NCI-H748 treated with DMSO at 0.1 percent for 48 hours (cell line): Measurements from ENCODE around the gene TRAPPC12.
"Not testable (repeated sequence)": the region's sequence is repeated elsewhere in the genome, so short reads cannot be mapped to it uniquely, and the experiment has no call there.

ENCODE experiments used
- DNase-seq: peaks from one replicate; lab custom pipeline; 2025; lab: John Stamatoyannopoulos, UW

Gene TRAPPC12

DNA sequence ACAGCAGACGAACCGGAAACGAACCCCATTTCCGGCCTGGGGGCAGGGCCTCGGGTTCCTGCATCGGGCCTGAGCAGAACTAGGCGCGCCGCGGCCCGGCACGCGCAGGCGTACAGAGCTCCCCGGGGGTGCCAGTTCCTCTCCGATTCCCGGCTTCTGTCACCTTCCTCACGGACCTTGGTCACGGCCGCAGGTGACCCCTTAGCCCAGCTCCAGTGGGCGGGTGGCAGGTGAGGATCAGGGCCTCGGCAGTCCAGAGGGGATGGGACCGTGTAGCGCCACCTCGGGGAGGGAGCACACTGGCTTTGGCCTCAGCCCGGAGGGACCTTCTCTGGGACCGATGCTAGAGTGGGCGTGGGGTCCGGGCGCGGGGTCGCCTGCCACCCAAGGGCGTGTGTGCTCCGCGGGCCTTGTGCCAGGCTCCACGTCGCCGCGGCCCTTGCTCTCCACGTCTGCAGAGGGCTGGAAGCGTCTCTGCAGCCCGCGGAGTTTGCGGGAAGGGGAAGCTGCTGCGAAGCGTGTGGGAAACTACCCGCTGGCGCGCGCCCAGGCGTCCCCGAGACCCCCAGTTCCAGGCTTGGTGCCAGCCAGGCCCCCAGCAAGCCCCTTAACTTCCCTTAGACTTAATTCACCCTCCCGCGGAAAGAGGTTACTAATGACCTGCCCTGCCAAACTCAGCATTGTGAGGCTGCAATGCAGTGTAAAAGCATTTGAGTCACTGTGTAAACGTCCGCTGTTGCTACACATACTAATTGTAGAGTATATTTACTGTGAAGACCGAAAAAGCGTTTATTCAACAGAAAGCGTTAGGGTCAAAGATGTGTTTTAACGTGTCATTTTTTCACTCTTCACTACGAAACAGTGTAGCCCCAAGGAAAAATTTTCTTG, at the start of gene TRAPPC12:
TSS of gene TRAPPC12 (plus strand) at position 48 of the 888 bp plus-strand sequence. CDS start 7,930 bp downstream, outside the sequence.
- peak; percentile 82 for DNase-seq

GRCh38 chr2:3332133-3332532, 47.4 kb upstream of the TRAPPC12 start:
- DNase-seq: no peak

DNA sequence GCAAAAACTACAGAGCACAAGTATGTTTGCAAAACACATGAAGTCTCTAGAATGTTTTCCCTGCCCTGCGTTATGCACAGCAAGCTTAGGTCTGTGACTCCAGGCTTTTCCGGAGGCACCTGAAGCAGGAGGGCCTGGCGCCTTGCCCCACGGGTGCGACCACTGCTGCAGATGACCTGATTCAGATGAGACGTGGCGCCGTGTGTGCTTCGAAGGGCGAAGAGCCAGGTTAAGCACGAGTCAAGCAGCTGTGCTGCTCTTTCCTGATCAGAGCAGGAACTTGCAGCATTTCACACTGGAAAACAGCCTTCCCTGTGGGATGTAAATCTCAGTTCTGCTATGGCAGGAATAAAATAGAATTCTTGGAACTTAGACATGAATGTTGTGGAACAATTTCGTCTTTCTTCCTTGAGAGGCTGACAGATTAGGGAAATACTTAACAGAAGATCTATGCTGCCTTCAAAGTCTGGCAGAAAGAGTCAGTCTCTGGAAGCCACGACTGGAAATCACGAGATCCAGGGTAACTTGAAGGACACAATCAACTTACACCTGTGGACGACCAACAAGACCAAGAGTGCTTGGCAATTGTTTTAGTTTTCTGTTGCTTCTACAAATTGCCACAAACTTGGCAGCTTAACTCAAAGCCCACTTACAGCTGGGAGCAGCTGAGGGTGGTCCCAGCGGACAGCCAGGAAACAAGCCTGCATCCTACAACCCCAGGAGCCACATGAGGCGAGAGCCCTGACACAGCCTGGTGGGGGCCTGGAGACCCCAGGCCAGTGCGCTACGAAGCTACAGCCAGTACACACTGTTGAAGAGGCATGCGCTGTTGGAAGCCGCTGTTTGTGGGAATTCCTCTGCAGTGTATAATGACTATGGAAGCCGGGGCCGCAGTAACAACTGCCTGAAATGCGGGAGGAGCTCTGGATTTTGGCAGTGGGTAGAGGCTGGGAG, 44.8 kb upstream of the TRAPPC12 start:
- DNase-seq: no peak

- no peak for DNase-seq
These were observed 42.6 kb upstream of the TRAPPC12 start for GRCh38 chr2:3336844-3337243.

- DNase-seq: no peak
These were observed 41.2 kb upstream of the TRAPPC12 start for GRCh38 chr2:3338340-3338739.

GRCh38 chr2:3340144-3340543, 39.4 kb upstream of the TRAPPC12 start:
- DNase-seq: no peak

- no peak for DNase-seq
These were observed 38.2 kb upstream of the TRAPPC12 start for GRCh38 chr2:3341336-3341735.

DNA sequence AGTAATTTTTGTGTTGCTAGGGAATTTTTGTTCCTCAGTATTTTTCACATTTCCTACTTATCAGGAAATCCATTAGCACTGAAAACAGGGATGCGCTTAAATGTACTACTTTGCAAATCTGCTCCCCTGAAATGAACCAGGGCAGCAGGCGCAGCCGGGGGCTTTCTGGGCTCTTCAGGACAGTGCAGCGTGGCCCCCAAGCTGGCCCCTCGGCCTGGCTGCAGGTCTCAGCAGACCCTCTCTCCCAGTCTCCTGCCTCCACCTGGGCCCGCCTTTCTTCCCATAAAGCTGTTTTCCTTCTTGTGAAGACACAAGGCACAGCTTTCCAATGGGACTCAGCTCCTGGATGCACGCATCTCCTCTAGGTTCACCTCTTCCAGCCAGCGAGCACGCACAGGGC, 37.2 kb upstream of the TRAPPC12 start:
- no peak for DNase-seq

- no peak for DNase-seq
These were observed 36.5 kb upstream of the TRAPPC12 start for GRCh38 chr2:3343012-3343411.

DNA sequence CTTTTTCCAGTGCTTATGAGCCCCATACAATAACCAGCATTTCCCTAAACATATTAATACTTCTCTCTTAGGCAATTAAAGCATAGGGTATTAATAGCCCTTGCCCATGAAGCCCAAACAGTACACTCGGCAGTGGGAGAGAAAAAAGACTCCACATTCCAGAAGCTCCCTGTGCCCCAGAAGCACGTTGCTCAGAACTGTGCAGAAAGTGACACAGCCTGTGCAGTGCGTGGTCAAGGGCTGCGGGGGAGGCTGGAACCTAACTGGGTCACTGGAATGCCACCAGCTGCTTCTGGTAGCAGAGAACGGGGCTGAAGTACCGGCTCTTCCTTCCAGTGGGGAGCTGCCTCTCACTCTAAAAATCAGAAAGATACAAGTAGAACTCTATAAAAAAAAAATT, 34.6 kb upstream of the TRAPPC12 start:
- no peak for DNase-seq

DNA sequence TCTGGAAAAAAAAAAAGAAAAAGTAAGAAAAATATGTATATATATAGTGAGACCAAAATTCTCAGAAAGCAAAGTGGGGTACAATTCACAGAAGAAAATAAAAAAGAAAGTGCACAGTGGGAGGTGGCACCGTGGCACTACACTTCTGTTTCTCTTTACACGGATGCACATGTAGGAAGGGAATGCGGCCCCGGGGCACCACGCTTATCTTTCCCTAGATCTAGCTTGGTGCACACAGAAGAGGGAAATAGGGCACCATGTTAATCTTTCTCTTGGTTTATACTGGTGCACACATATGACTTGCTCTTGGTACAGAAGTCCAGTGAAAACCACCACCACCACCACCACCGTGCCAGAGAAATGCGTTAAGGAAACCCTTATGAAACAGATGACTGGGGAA, 33.9 kb upstream of the TRAPPC12 start:
- DNase-seq: no peak

DNA sequence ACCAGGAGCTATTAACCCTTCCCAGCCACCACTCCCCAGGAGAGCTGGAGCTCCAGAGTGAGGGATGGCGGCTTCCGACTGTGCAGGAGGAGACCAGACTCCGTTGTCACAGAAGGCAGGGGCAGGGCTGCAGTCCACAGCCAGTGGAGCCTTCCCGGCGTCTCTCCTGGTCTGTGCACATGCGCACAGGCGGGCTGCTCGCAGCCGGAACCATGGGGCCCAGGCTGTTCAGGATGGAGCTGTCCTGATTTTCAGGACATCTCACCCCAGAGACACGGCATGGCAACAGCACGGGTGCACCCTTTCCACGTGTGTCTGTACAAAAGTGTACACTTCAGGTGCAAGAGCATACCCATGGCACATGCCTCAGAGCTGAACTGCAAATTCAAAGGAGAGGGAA, 30.7 kb upstream of the TRAPPC12 start:
- no peak for DNase-seq

- DNase-seq: no peak
These were observed 30.2 kb upstream of the TRAPPC12 start for GRCh38 chr2:3349211-3349693.

DNA sequence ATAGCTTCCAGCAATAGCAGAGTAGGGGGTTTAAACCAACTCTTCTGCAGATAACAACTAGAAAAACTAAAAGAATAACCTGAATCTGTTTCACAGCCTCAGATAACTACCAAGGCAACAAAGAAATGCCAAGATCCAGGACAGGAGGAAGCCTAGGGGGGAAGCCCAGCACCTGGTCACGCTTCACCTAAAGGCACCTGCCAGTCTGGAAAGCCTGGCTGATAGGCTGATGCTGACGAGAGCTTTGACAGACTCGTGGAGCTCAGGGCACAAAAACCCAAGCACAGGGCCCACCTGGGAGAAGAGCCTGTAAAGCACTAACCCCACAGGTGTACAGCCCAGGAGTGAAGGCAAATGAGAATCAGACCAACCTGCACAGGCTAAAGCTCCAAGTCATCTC, 24.5 kb upstream of the TRAPPC12 start:
- DNase-seq: no peak

- no peak for DNase-seq
These were observed 23.4 kb upstream of the TRAPPC12 start for GRCh38 chr2:3355951-3356569.

GRCh38 chr2:3356799-3357198, 22.7 kb upstream of the TRAPPC12 start:
- no peak for DNase-seq

DNA sequence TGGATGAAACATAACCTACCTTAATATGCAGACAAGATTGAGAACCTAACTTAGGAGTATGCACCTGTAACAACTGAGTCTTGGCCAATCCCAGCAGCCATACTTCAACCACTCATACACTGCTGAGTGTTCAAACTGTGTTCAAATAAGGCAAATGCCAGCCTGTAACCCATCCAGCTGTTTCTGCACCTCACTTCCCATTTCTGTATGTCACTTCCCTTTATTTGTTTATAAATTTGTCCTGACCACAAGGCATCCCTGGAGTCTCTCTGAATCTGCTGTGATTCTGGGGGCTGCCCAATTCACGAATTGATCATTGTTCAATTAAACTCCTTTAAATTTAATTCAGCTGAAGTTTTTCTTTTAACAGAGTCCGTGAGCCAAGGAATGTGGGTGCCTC, 22.0 kb upstream of the TRAPPC12 start:
- not testable (repeated sequence) for DNase-seq

DNA sequence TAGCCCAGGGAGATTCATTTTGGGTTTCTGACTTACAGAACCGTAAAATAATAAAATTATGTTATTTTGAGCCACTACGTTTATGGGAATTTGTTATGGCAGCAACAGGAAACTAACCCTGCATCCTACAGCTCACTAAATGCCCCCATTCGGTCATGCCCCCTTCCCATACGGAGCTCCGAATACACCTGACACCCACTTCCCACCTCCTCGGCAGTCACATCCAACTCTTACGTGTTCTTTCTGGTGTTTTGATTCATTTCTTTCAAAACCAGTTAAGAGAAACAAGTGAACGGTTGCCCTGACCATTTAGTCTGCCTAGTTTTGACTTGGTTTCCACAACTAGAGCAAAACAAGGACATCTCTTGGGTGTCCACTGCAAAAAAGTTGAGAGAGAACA, 21.6 kb upstream of the TRAPPC12 start:
- DNase-seq: no peak

DNA sequence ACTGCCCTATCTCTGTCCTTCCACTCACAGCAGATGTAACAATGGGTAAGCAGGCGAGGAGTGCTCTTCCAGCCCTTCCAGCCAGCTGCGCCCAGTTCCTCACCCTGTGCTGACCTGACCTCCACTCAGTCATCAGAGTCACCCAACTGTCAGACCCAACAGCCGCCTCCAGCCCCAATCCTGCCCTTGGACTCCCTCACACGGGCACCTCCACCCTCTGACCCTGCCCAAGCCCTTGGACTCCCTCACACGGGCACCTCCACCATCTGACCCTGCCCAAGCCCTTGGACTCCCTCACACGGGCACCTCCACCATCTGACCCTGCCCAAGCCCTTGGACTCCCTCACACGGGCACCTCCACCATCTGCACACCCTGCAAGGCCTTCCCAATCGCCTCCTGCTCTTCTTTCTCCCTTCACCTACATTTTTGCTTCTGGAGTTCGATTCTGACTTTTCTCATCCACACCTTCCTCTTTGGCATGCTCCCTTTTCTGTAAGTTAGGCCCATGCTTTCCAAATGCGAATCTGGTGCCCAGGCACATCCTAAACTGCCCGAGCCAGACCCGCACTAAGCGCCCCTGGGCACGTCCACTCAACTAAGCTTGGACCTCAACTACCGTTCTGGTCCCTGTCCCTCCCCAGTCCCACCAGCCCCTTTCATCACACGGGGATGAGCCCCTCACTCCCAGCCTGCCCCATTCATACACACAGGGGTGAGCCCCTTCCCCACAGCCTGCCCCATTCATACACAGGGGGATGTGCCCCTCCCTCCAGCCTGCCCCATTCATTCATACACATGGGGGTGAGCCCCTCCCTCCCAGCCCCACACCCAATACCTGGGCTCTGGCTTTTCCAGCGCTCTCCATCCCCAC, 17.7 kb upstream of the TRAPPC12 start:
- no peak for DNase-seq

- DNase-seq: no peak
These were observed 14.3 kb upstream of the TRAPPC12 start for GRCh38 chr2:3365219-3365618.

DNA sequence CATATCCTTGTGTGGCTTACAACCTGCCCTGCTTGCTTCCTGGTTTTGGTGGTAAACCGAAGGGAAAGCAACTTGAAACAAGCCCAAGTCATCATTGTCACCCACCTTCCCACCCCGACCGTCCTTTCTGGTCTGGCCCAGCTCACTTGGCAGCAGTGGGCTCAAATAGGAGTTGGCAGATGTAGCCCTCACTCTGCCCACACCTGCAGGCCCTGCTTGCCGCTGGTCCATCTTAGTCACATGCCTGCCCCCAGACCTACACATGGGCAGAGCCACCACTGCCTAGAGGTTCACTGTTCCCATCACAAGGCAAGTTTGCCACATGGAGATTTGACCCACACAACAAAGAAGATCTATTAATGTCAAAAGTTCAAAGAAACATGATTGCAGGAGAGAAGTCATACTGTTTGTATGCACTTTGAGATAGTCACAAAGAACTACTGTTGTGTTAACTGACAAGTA, 11.2 kb upstream of the TRAPPC12 start:
- no peak for DNase-seq
